D721Med (cell line): ENCODE data around the gene OPN3.

Experiments used
- DNase-seq: peaks from one replicate; pipeline ENCODE4 v3.0.0; 2011; ENCODE audit warnings: low spot score; ENCODE audit not compliant: insufficient read length
- FAIRE-seq: peaks from 2 replicates; lab custom pipeline; 2011; peaks lifted over from hg19 to GRCh38; lab: Jason Lieb, UNC
- CTCF ChIP-seq: IDR thresholded peaks from 2 replicates; pipeline ENCODE4 v1.5.1; 2012; ENCODE audit warnings: mild to moderate bottlenecking, control low read depth; ENCODE audit not compliant: insufficient read depth; ENCODE audit errors: missing control alignments

Gene OPN3

DNA sequence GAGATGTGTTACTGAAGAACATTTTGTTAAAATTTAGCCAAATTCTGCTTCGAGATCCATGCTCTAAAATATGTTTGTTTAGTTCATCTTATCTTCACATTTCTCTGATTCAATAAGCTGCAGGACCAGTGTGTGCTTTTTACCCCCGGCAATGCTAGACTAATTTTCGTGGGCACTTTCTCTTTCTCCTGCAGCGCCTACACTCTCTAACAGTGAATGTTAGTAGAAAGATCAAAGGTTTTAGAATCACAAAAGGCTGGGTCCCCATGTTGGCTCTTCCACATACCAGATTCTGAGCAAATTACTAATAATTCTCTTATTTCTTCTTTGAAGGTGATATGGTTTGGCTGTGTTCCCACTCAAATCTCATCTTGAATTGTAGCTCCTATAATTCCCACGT, 8.5 kb downstream of the OPN3 start:
- FAIRE-seq (no peak), DNase-seq (no peak)
- no peak for TF ChIP-seq CTCF

- TF ChIP-seq CTCF = no peak
- DNase-seq (no peak), FAIRE-seq (no peak)
Measured at GRCh38 chr1:241630899-241631298, 9.3 kb downstream of the OPN3 start.

- TF ChIP-seq CTCF = no peak
- DNase-seq (no peak), FAIRE-seq (no peak)
Measured at GRCh38 chr1:241630476-241630875, 9.7 kb downstream of the OPN3 start.

- TF ChIP-seq CTCF = no peak
- FAIRE-seq (no peak), DNase-seq (no peak)
Measured at GRCh38 chr1:241630005-241630404, 10.2 kb downstream of the OPN3 start.

DNA sequence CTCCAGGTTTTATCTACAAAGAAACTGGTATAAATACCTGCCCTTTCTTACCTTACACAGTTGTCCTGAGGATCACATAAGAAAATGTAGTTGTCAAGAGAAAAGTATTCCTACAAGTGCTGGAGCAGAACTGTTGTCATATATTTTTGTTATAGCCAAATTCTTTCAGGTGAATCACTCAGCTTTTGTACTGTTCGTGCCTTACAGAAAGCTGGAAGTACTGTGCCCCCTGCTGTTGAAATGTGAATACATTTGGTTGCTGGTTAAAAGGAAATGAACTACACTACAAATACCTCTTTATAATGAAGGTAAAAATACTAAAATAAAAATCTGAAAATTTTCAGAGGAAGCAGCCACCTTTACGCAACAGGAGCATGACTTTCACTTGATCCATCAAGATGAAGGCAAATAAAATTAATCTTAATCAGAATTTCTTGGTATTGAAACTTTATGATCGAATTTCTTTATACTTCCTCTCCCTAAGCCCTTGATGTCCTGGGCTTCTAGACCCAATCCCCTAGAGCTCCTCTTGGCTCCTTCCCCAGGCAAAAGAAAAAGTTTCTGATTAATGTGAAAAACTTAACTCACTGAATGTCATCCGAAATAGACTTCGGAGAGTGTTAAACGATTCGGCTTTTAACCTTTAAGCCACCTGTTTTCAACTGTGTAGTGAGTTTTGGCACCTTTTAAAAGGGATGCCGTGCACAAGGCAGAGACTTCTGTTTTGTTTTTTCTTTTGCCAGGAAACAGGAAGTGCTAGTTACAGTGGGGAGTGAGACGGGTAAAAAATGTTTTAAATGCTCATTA, 12.5 kb downstream of the OPN3 start:
- FAIRE-seq = no peak
- peak; percentile 50 for TF ChIP-seq CTCF
- DNase-seq = no peak

DNA sequence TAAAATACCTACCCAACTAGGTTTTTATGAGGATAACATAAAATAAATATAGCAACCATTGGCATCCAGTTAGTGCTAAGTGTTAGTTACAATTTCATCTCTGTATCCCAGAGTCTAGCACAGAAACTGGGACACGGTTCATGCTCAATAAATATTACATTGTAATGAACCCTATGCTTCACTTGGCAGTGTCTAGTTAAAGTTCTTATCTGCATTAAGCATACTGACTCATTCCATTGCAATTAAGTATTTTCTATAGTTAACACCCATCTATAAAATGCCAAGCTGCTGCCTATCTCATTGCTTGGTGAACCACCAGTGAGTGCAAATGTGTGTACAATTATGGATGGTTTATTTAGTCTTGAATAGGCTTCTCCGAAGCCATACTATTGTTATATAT, 15.2 kb downstream of the OPN3 start:
- no peak for TF ChIP-seq CTCF
- FAIRE-seq (no peak), DNase-seq (no peak)

- no peak for FAIRE-seq
- DNase-seq = no peak
- TF ChIP-seq CTCF = no peak
Measured at GRCh38 chr1:241622669-241623068, 17.5 kb downstream of the OPN3 start.
